CD14-positive monocyte (primary cell): ENCODE measurements around the gene ENGASE. TPM values are rescaled to one million over a fixed set of nuclear protein-coding genes. Genes with fewer than 3 reads are reported as not detected.

Experiments
- DNase-seq, 3 donors: peaks; one replicate each; pipeline ENCODE4 v3.0.0-alpha.2; 2011 to 2022
- H2AFZ ChIP-seq: 2 replicates; pipeline ENCODE4 v1.6.0; 2012; ENCODE audit warnings: mild to moderate bottlenecking, low read depth, low read length, inconsistent platforms; ENCODE audit not compliant: insufficient read depth, poor library complexity, severe bottlenecking
- H3K27ac ChIP-seq, 2 donors: 1 replicate in 1 of 2; 2 replicates in 1 of 2; pipeline ENCODE4 v1.5.1; 2012 to 2013; ENCODE audit warnings: low read length in 2 of 2, control low read depth in 1 of 2, inconsistent platforms in 1 of 2, low read depth in 1 of 2, mild to moderate bottlenecking in 1 of 2
- H3K27me3 ChIP-seq, 2 donors: one replicate each; pipeline versions ENCODE4 v1.6.0 to v1.6.1; 2011 to 2013; ENCODE audit warnings: low read length in 2 of 2; ENCODE audit not compliant: control insufficient read depth in 2 of 2, insufficient read depth in 2 of 2
- H3K36me3 ChIP-seq, 2 donors: replicated peaks in 1 of 2; 1 replicate in 1 of 2; 2 replicates in 1 of 2; pipeline versions ENCODE4 v1.5.1 to v1.6.1; 2012 to 2013; ENCODE audit warnings: low read length in 2 of 2, control low read depth in 1 of 2, inconsistent platforms in 1 of 2, mild to moderate bottlenecking in 1 of 2; ENCODE audit not compliant: insufficient read depth in 2 of 2, control insufficient read depth in 1 of 2
- H3K4me1 ChIP-seq, 2 donors: 1 replicate in 1 of 2; 2 replicates in 1 of 2; pipeline versions ENCODE4 v1.5.1 to v1.6.1; 2012 to 2013; ENCODE audit warnings: low read length in 2 of 2, control low read depth in 1 of 2, inconsistent platforms in 1 of 2, mild to moderate bottlenecking in 1 of 2, moderate library complexity in 1 of 2; ENCODE audit not compliant: insufficient read depth in 2 of 2, control insufficient read depth in 1 of 2
- H3K4me2 ChIP-seq: replicated peaks from 2 replicates; pipeline ENCODE3; 2012; ENCODE audit warnings: low read length, moderate library complexity, mild to moderate bottlenecking; ENCODE audit not compliant: poor library complexity, severe bottlenecking; ENCODE audit errors: extremely low read depth
- H3K4me3 ChIP-seq, 3 experiments: fragments of 200-600 bp in 1 of 3; sonication (generic) in 1 of 3; replicated peaks in 1 of 3; 1 replicate in 2 of 3; 2 replicates in 1 of 3; pipeline ENCODE4 v1.5.1; 2011 to 2013; ENCODE audit warnings: low read length in 3 of 3, mild to moderate bottlenecking in 3 of 3, control low read depth in 2 of 3, low read depth in 2 of 3, inconsistent platforms in 1 of 3, moderate library complexity in 1 of 3
- H3K79me2 ChIP-seq: 2 replicates; pipeline ENCODE4 v1.6.0; 2012; ENCODE audit warnings: mild to moderate bottlenecking, control low read depth, inconsistent platforms, low read length, moderate library complexity; ENCODE audit not compliant: insufficient read depth
- H3K9ac ChIP-seq: 2 replicates; pipeline ENCODE4 v1.6.0; 2017; ENCODE audit warnings: low read length, mild to moderate bottlenecking; ENCODE audit not compliant: insufficient read depth, poor library complexity, severe bottlenecking
- H3K9me3 ChIP-seq, 2 donors: replicated peaks in 1 of 2; 1 replicate in 1 of 2; 2 replicates in 1 of 2; pipeline versions ENCODE4 v1.5.1 to v1.6.1; 2012 to 2013; ENCODE audit warnings: low read length in 2 of 2, control low read depth in 1 of 2; ENCODE audit not compliant: control insufficient read depth in 1 of 2, insufficient read depth in 1 of 2
- H4K20me1 ChIP-seq: 2 replicates; pipeline ENCODE4 v1.6.0; 2012; ENCODE audit warnings: mild to moderate bottlenecking, low read length, control low read depth, moderate library complexity; ENCODE audit not compliant: insufficient read depth
- H3K27ac Mint-ChIP-seq, 7 donors: one replicate each; pipeline ENCODE4 v1.8.0; 2020; ENCODE audit warnings: mild to moderate bottlenecking in 7 of 7, mixed read lengths in 7 of 7, moderate library complexity in 6 of 7, inconsistent platforms in 2 of 7
- H3K27me3 Mint-ChIP-seq, 3 donors: one replicate each; pipeline ENCODE4 v1.8.0; 2021 to 2022; ENCODE audit warnings: low read depth in 3 of 3, mild to moderate bottlenecking in 3 of 3, mixed read lengths in 3 of 3, moderate library complexity in 3 of 3, inconsistent platforms in 1 of 3
- H3K36me3 Mint-ChIP-seq, 2 donors: one replicate each; pipeline ENCODE4 v1.8.0; 2020; ENCODE audit warnings: mixed read lengths in 2 of 2, inconsistent platforms in 1 of 2, mild to moderate bottlenecking in 1 of 2
- H3K4me1 Mint-ChIP-seq: one replicate; pipeline ENCODE4 v1.8.0; 2020; ENCODE audit warnings: mild to moderate bottlenecking, mixed read lengths
- H3K4me3 Mint-ChIP-seq, 2 donors: one replicate each; pipeline ENCODE4 v1.8.0; 2020; ENCODE audit warnings: mild to moderate bottlenecking in 2 of 2, mixed read lengths in 2 of 2, moderate library complexity in 1 of 2
- H3K9me3 Mint-ChIP-seq, 7 donors: one replicate each; pipeline ENCODE4 v1.8.0; 2020 to 2022; ENCODE audit warnings: mixed read lengths in 7 of 7, mild to moderate bottlenecking in 6 of 7, moderate library complexity in 6 of 7, inconsistent platforms in 2 of 7
- WGBS: methylation state at CpG from one replicate; pipeline ENCODE4 v1.1.5; 2013; ENCODE audit warnings: missing lambda C conversion rate; ENCODE audit not compliant: insufficient coverage; 5-methylcytosine and 5-hydroxymethylcytosine counted together
- intact Hi-C, 2 donors: fragments of 100-400 bp; cut with micrococcal nuclease; formaldehyde crosslinking; loops; one replicate each; pipeline versions ENCODE4 v1.15.0 to v1.15.1; 2023
- polyA plus RNA-seq, 3 donors: library from polyadenylated mRNA; depleted of rRNA in 1 of 3; unstranded in 2 of 3; stranded (reverse) in 1 of 3; fragments of 300-500 nt in 2 of 3; fragments of >200 nt in 1 of 3; fragmentation: Illumina TruSeq in 2 of 3; gene quantifications; 1 replicate in 2 of 3; 2 replicates in 1 of 3; pipeline ENCODE4 v1.2.3, GENCODE V29; 2012 to 2021
- TF ChIP-seq, protein P1 (sequence below): fragments of 200-600 bp; IDR thresholded peaks from one replicate; pipeline ENCODE4 v1.8.0; 2022; ENCODE audit warnings: antibody characterized with exemption, mild to moderate bottlenecking

Gene ENGASE
- polyA plus RNA-seq, 3 donors: 2.6 to 150 (median 3.0) TPM

DNA sequence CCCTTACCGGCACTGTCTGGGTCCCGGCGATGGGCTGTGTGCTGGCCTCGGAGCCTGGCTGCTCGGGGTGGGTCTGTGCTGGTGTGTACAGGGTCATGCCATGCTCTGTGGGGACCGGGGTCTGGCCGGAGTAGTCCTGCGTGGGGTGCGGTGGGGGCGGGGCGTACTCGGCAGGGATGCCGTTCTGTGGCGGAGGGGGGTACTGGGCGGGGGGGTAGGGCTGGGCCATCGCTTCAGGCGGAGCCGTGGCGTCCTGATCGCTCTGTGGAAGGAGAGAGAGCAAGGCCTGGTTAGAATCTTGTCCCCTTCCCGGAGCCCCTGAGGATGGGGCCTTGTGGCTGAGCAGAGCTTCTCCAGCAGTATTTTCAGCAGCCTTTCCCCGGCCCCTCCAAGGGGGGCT is 40.9 kb downstream of the ENGASE start:
- no peak overlapping the region for H2AFZ ChIP-seq
- no peak for DNase-seq
- H3K27me3 ChIP-seq: no peaks in the 10 kb centered on the region

DNA sequence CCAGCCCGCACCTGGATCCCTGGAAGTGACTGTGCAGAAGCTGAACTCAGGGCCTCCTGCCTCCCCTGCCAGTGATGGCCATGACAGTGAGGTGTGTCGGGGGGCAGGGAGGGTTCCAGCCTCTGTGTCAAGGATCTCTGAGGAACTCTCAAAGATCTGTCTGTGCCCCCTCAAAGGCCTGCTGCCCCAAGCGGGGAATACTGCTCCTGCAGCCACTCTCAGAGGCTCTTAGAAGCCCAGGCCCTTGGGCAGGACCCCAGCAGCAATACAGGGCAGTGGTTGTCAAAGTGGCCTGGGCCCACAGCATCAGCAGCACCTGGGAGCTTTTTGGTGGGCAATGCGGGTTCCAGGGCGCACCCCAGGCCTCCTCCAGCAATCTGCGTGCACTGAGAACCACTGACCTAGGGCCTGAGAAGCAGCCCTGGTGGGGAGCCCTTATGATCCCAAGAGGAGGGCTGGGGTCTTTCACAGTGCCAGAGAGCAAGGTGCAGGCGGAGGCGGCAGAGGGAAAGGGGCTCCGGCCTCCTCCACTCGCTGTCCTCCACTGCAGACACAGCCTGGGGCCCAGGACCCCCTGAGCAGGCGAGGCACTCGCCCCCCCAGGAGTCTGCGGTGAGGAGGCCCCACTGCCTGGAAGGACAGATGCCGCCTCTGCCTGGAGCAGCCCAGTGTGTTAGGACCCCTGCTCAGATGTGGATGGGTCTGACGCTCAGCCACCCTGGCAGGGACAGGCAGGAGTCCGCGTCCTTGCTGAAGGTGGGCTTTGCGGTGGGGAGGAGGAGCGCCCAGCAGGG is 42.1 kb downstream of the ENGASE start:
- H3K4me2 ChIP-seq: no peak overlapping the region
- no peak overlapping the region for H3K9ac ChIP-seq
- peaks cover 1 to 4% (median 2%) of the 10 kb centered on the region in 3 donors for H3K27me3 Mint-ChIP-seq
- H3K4me3 ChIP-seq: no peak overlapping the region
- H3K9me3 ChIP-seq: no peaks in the 10 kb centered on the region
- H2AFZ ChIP-seq: no peak overlapping the region
- no peaks in the 10 kb centered on the region for H3K79me2 ChIP-seq
- H3K36me3 ChIP-seq: no peaks in the 10 kb centered on the region
- WGBS: 94% methylated on average over 14 of the region's 19 CpGs
- H3K9me3 Mint-ChIP-seq: no peaks in the 10 kb centered on the region
- no peak overlapping the region for H3K27ac ChIP-seq
- no peaks in the 10 kb centered on the region for H3K4me1 Mint-ChIP-seq
- no peak for DNase-seq
- no peaks in the 10 kb centered on the region for H3K4me1 ChIP-seq
- intact Hi-C loops: no loop called here
- TF ChIP-seq, protein P1, sequence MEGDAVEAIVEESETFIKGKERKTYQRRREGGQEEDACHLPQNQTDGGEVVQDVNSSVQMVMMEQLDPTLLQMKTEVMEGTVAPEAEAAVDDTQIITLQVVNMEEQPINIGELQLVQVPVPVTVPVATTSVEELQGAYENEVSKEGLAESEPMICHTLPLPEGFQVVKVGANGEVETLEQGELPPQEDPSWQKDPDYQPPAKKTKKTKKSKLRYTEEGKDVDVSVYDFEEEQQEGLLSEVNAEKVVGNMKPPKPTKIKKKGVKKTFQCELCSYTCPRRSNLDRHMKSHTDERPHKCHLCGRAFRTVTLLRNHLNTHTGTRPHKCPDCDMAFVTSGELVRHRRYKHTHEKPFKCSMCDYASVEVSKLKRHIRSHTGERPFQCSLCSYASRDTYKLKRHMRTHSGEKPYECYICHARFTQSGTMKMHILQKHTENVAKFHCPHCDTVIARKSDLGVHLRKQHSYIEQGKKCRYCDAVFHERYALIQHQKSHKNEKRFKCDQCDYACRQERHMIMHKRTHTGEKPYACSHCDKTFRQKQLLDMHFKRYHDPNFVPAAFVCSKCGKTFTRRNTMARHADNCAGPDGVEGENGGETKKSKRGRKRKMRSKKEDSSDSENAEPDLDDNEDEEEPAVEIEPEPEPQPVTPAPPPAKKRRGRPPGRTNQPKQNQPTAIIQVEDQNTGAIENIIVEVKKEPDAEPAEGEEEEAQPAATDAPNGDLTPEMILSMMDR: no peak
- no peaks in the 10 kb centered on the region for H3K27me3 ChIP-seq
- no peaks in the 10 kb centered on the region for H3K36me3 Mint-ChIP-seq
- H3K4me3 Mint-ChIP-seq: no peak overlapping the region
- no peak overlapping the region for H3K27ac Mint-ChIP-seq
- H4K20me1 ChIP-seq: no peaks in the 10 kb centered on the region

More for the DNA sequence above, 40.9 kb downstream of the ENGASE start:
- H3K36me3 Mint-ChIP-seq: no peaks in the 10 kb centered on the region
- TF ChIP-seq, protein P1: no peak
- no peak overlapping the region for H3K27ac ChIP-seq
- no peak overlapping the region for H3K4me2 ChIP-seq
- H3K27me3 Mint-ChIP-seq: peaks cover 1 to 4% (median 2%) of the 10 kb centered on the region in 3 donors
- H3K4me1 Mint-ChIP-seq: no peaks in the 10 kb centered on the region
- no peak overlapping the region for H3K4me3 Mint-ChIP-seq
- intact Hi-C loops: no loop called here
- no peaks in the 10 kb centered on the region for H3K4me1 ChIP-seq
- H4K20me1 ChIP-seq: no peaks in the 10 kb centered on the region
- 93% methylated on average over 20 of the region's 22 CpGs for WGBS
- H3K4me3 ChIP-seq: no peak overlapping the region
- H3K79me2 ChIP-seq: no peaks in the 10 kb centered on the region
- H3K36me3 ChIP-seq: no peaks in the 10 kb centered on the region
- no peaks in the 10 kb centered on the region for H3K9me3 ChIP-seq
- H3K9me3 Mint-ChIP-seq: no peaks in the 10 kb centered on the region
- no peak overlapping the region for H3K27ac Mint-ChIP-seq
- H3K9ac ChIP-seq: no peak overlapping the region
